Nephron (organoid): ENCODE results near the gene MEGF6.

Source experiments
- H3K27ac Mint-ChIP-seq, 3 experiments: 2 replicates each; pipeline ENCODE4 v1.8.0; 2020; ENCODE audit warnings: mixed read lengths in 3 of 3, mild to moderate bottlenecking in 2 of 3, moderate library complexity in 1 of 3
- H3K27me3 Mint-ChIP-seq: 2 replicates; pipeline ENCODE4 v1.8.0; 2021; ENCODE audit warnings: low read depth, mild to moderate bottlenecking, moderate library complexity, mixed read lengths
- H3K36me3 Mint-ChIP-seq: 2 replicates; pipeline ENCODE4 v1.8.0; 2020; ENCODE audit warnings: low read depth, mixed read lengths
- H3K4me1 Mint-ChIP-seq: 2 replicates; pipeline ENCODE4 v1.8.0; 2020; ENCODE audit warnings: mixed read lengths
- H3K4me3 Mint-ChIP-seq, 3 experiments: 2 replicates each; pipeline ENCODE4 v1.8.0; 2020; ENCODE audit warnings: mild to moderate bottlenecking in 3 of 3, mixed read lengths in 3 of 3, moderate library complexity in 2 of 3
- H3K9me3 Mint-ChIP-seq: 2 replicates; pipeline ENCODE4 v1.8.0; 2020; ENCODE audit warnings: mixed read lengths
- CTCF ChIP-seq, 3 experiments: fragments of 200-600 bp; sonication (generic); IDR thresholded peaks; one replicate each; pipeline ENCODE4 v1.5.0; 2021; ENCODE audit warnings: antibody characterized with exemption in 3 of 3; ENCODE audit not compliant: unreplicated experiment in 3 of 3

Gene MEGF6

GRCh38 chr1:3504151-3504821 lies 107.0 kb downstream of the MEGF6 start:
- no peak for TF ChIP-seq CTCF (IDR thresholded peaks at IDR 0.05; ENCODE audit: unreplicated experiment in 3 of 3)
- no peaks in the 10 kb centered on the region for H3K36me3 Mint-ChIP-seq
- H3K9me3 Mint-ChIP-seq, result no peaks in the 10 kb centered on the region
- H3K4me1 Mint-ChIP-seq, result no peaks in the 10 kb centered on the region
- no peak overlapping the region for H3K27ac Mint-ChIP-seq
- no peaks in the 10 kb centered on the region for H3K27me3 Mint-ChIP-seq
- H3K4me3 Mint-ChIP-seq, result no peak overlapping the region

- H3K27me3 Mint-ChIP-seq, result no peaks in the 10 kb centered on the region
- H3K36me3 Mint-ChIP-seq, result no peaks in the 10 kb centered on the region
- no peak overlapping the region for H3K27ac Mint-ChIP-seq
- H3K4me3 Mint-ChIP-seq, result no peak overlapping the region
- no peaks in the 10 kb centered on the region for H3K9me3 Mint-ChIP-seq
- TF ChIP-seq CTCF (IDR thresholded peaks at IDR 0.05; ENCODE audit: unreplicated experiment in 3 of 3), result no peak
- no peaks in the 10 kb centered on the region for H3K4me1 Mint-ChIP-seq
Observed at GRCh38 chr1:3503525-3503886, 107.8 kb downstream of the MEGF6 start.

- no peak overlapping the region for H3K4me3 Mint-ChIP-seq
- H3K27me3 Mint-ChIP-seq, result no peaks in the 10 kb centered on the region
- H3K4me1 Mint-ChIP-seq, result no peaks in the 10 kb centered on the region
- H3K36me3 Mint-ChIP-seq, result no peaks in the 10 kb centered on the region
- no peak for TF ChIP-seq CTCF (IDR thresholded peaks at IDR 0.05; ENCODE audit: unreplicated experiment in 3 of 3)
- H3K27ac Mint-ChIP-seq, result no peak overlapping the region
- H3K9me3 Mint-ChIP-seq, result no peaks in the 10 kb centered on the region
Observed at GRCh38 chr1:3502641-3503524, 108.4 kb downstream of the MEGF6 start.

GRCh38 chr1:3501856-3502640 lies 109.3 kb downstream of the MEGF6 start:
- no peaks in the 10 kb centered on the region for H3K36me3 Mint-ChIP-seq
- no peak overlapping the region for H3K27ac Mint-ChIP-seq
- no peaks in the 10 kb centered on the region for H3K4me1 Mint-ChIP-seq
- no peaks in the 10 kb centered on the region for H3K27me3 Mint-ChIP-seq
- H3K4me3 Mint-ChIP-seq, result no peak overlapping the region
- H3K9me3 Mint-ChIP-seq, result no peaks in the 10 kb centered on the region
- no peak for TF ChIP-seq CTCF (IDR thresholded peaks at IDR 0.05; ENCODE audit: unreplicated experiment in 3 of 3)

- no peak overlapping the region for H3K27ac Mint-ChIP-seq
- H3K4me1 Mint-ChIP-seq, result no peaks in the 10 kb centered on the region
- no peak overlapping the region for H3K4me3 Mint-ChIP-seq
- no peak for TF ChIP-seq CTCF (IDR thresholded peaks at IDR 0.05; ENCODE audit: unreplicated experiment in 3 of 3)
- H3K36me3 Mint-ChIP-seq, result no peaks in the 10 kb centered on the region
- H3K27me3 Mint-ChIP-seq, result no peaks in the 10 kb centered on the region
- no peaks in the 10 kb centered on the region for H3K9me3 Mint-ChIP-seq
Observed at GRCh38 chr1:3501437-3501836, 109.9 kb downstream of the MEGF6 start.
